ENCODE measurements around the gene GIMAP1. TPM values are rescaled to one million over a fixed set of nuclear protein-coding genes. Genes with fewer than 3 reads are reported as not detected.

Gene GIMAP1
- not detected in 5 replicates for total RNA-seq (2022; extraction: Qiagen RNA extraction; ENCODE audit: low read depth)

GRCh38 chr7:150716368-150716767 is at the start of gene GIMAP1:
TSS of gene GIMAP1 (plus strand) at chr7:150716613. CDS start at chr7:150719048, 2,435 bp downstream.

GRCh38 chr7:150685219-150686029 is 31.0 kb upstream of the GIMAP1 start, which contains the start of gene GIMAP2:
TSS of gene GIMAP2 (plus strand) at chr7:150685706. CDS start at chr7:150687060, 1,354 bp downstream.

GRCh38 chr7:150737265-150738055 is 21.0 kb downstream of the GIMAP1 start, which contains the start of gene GIMAP5:
TSS of gene GIMAP5 (plus strand) at chr7:150737418. CDS start at chr7:150740885, 3,467 bp downstream.

Other genes with a start within 250 kb of the GIMAP1 start
- not detected in 5 replicates for gene GIMAP7, start 201.7 kb upstream of the GIMAP1 start, total RNA-seq (2022; extraction: Qiagen RNA extraction; ENCODE audit: low read depth)
- gene GIMAP4, start 149.2 kb upstream of the GIMAP1 start, total RNA-seq (2022; extraction: Qiagen RNA extraction; ENCODE audit: low read depth), result not detected in 5 replicates
- not detected in 5 replicates for gene GIMAP6, start 84.2 kb upstream of the GIMAP1 start, total RNA-seq (2022; extraction: Qiagen RNA extraction; ENCODE audit: low read depth)
- gene GIMAP2, start 30.9 kb upstream of the GIMAP1 start, total RNA-seq (2022; extraction: Qiagen RNA extraction; ENCODE audit: low read depth), result 0.06 TPM in 2 of 5 replicates, not detected in the others
- not detected in 5 replicates for gene GIMAP5, start 20.8 kb downstream of the GIMAP1 start, total RNA-seq (2022; extraction: Qiagen RNA extraction; ENCODE audit: low read depth)
- gene TMEM176B, start 83.8 kb downstream of the GIMAP1 start, total RNA-seq (2022; extraction: Qiagen RNA extraction; ENCODE audit: low read depth), result 0.09 to 0.16 TPM in 2 of 5 replicates, not detected in the others
- gene TMEM176A, start 84.2 kb downstream of the GIMAP1 start, total RNA-seq (2022; extraction: Qiagen RNA extraction; ENCODE audit: low read depth), result not detected in 5 replicates
- not detected in 5 replicates for gene AOC1, start 135.9 kb downstream of the GIMAP1 start, total RNA-seq (2022; extraction: Qiagen RNA extraction; ENCODE audit: low read depth)